Dermis blood vessel endothelial cell (primary cell): ENCODE measurements around the gene ANKLE2. TPM values are rescaled to one million over a fixed set of nuclear protein-coding genes. Genes with fewer than 3 reads are reported as not detected.

Experiments used
- DNase-seq: peaks from one replicate; pipeline ENCODE4 v3.0.0; 2010
- total RNA-seq: library from RNA; depleted of rRNA; stranded (reverse); fragments of >200 nt; gene quantifications from 2 replicates; pipeline ENCODE4 v1.2.3, GENCODE V29; 2014

ANKLE2 gene
- total RNA-seq, 1 donor from 2014 or later, result 61.6 TPM

DNA sequence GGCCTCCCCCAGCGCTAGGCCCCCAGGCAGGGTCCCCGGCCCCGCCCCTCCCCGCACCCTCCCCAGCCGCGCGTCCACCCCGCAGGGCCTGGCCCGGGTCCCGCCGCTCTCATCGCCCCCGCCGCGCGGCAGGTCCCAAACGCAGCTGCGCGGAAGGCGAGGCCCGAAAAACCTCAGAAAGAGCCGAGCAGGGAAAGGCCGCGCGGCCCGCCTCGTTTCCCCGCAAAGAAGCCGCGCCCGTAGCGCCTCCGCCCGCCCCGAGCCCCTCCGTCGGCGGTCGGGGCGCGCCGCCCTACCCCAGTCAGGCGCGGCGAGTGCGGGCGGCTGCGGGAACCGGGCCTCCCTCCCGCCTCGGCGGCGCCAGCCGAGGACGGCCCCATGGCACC lies 74.8 kb downstream of the ANKLE2 start:
- no peak for DNase-seq

DNA sequence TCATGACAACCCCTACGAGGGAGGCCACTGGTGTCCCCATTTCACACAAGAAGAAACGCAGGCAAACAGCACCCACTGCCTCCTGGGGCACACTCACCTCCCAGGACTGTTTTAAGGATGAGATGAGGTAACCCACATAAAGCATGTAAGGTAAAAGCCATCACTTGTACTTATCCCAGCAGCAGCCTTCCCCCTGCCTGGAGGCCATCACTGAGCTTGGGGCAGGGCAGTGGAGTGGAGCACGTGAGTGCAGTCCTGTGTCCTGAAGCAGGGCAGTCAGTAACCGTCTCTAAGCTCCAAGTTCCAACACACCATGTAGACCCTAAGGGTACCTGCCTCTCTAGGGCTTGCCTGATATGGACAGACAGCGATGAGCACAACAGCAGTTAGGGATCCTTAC lies 76.2 kb downstream of the ANKLE2 start:
- DNase-seq, result no peak

DNA sequence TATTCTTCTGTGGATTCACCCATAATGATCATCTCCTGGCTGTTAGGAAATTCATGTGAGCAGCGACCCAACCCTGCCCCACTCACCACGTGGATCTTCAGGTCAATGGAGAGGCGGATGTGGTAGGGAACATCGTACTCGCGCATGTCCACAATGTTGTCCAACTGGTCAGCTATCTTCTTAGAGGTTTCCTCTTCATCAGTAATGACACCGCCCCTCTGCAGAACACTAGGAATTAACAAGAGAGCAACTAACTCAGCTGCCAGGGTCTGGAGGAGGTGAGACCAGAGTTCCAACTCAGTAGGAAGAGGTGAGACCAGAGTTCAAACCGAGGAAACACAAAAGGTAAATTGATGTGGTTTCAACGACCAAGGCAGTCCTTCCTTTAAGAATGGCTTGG lies 84.1 kb downstream of the ANKLE2 start:
- no peak for DNase-seq

DNA sequence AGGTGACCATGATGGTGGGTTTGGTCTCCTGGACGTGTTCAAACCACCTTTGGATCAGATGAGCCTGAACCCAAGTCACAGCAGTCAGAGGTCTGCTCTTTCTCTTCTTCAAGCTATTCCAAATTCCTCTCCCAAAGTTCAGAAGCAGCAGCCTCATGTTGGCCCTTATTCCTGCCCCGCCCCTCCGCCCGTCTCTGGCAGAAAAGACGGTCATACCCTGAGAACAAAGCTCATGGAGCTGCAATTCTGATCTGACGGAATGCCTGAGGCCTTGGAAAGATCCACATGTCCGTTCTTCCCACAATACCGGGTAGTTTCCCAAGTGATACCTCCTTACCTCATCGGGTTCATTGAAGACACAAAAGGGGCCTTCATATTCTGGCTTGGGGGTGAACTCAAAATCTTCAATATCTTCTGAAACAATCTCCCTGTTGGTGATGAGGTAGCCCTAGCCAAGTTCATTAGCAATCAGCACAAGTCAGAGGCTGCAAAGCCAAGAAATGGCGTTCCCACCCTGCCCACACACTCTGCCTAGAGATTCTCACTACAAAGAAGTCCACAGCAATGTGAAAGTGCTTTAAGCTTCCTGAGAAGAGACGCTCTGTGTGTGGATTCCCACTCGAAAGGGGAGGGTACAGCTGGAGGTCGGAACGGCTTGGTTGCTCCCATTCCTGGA lies 85.7 kb downstream of the ANKLE2 start:
- DNase-seq, result no peak

Other genes starting within 250 kb of the ANKLE2 start
- 3.2 and 6.6 TPM in 2 replicates for gene LRCOL1, start 151.2 kb downstream of the ANKLE2 start, total RNA-seq
- 0.17 TPM in 1 of 2 replicates, not detected in the other for gene P2RX2, start 143.1 kb downstream of the ANKLE2 start, total RNA-seq
- gene POLE, start 74.5 kb downstream of the ANKLE2 start, total RNA-seq, result 32.5 and 39.7 TPM in 2 replicates
- gene PXMP2, start 74.2 kb downstream of the ANKLE2 start, total RNA-seq, result 27.3 and 34.4 TPM in 2 replicates
- gene PGAM5, start 51.0 kb downstream of the ANKLE2 start, total RNA-seq, result 63.3 and 73.5 TPM in 2 replicates
- gene GOLGA3, start 67.0 kb upstream of the ANKLE2 start, total RNA-seq, result 101 and 139 TPM in 2 replicates
- gene CHFR, start 125.8 kb upstream of the ANKLE2 start, total RNA-seq, result 50.0 and 50.5 TPM in 2 replicates
- 6.5 and 8.2 TPM in 2 replicates for gene ZNF605, start 194.5 kb upstream of the ANKLE2 start, total RNA-seq
- 10.1 and 19.2 TPM in 2 replicates for gene ZNF26, start 224.5 kb upstream of the ANKLE2 start, total RNA-seq